Astrocyte (in vitro differentiated cells and primary cell): ENCODE measurements around the gene WDR7.
A peak's percentile ranks its signal among the peaks of the same experiment; 100 is the strongest.

Experiments used
- CTCF ChIP-seq: IDR thresholded peaks from 2 replicates; pipeline ENCODE4 v1.5.1; 2011; ENCODE audit warnings: low read depth, mild to moderate bottlenecking, inconsistent platforms, low read length, moderate library complexity; ENCODE audit not compliant: insufficient read depth
- EZH2 ChIP-seq: IDR thresholded peaks from 2 replicates; pipeline ENCODE4 v1.6.1; 2012; ENCODE audit warnings: mild to moderate bottlenecking, low read length, inconsistent platforms; ENCODE audit not compliant: insufficient read depth

- TF ChIP-seq CTCF (peak; percentile 52), EZH2 (no peak)
These were observed 51.8 kb downstream of the WDR7 start for GRCh38 chr18:56702946-56703345.
